ENCODE measurements around the gene ERI3.
A peak's percentile ranks its signal among the peaks of the same experiment; 100 is the strongest.

The ERI3 gene, protein sequence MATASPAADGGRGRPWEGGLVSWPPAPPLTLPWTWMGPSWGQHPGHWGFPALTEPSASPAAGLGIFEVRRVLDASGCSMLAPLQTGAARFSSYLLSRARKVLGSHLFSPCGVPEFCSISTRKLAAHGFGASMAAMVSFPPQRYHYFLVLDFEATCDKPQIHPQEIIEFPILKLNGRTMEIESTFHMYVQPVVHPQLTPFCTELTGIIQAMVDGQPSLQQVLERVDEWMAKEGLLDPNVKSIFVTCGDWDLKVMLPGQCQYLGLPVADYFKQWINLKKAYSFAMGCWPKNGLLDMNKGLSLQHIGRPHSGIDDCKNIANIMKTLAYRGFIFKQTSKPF

DNA sequence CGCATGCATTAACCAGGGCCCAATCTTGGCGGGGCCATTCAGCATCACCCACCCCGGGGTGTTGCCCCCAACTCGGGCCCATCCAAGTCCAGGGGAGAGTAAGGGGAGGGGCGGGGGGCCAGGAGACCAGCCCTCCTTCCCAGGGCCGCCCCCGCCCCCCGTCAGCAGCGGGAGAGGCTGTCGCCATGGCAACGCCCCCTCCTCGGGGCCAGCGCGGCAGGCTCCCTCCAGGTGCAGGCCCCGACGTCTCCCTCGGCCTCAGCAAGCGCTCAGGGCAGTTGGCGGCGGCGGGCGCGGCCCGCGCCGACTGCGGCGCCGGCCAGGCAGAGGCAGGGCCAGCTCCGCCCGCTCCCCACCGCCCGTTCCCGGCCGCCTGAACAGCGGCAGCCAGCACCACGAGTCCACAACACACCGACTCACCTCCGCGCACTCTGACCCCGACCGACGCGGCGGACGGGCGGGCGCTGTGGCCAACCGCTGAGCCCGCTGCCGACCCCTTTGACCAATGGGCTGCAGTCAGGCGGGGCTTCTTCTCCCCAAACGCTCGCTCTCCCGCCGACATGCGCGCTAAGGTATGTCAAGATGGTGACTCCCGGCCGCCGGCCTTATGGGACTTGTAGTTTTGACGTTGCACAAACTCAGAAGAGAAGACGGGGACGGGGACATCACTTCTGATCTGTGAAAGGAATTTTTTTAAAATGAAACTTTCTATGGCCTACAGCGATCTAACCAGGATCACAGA, at the start of gene ERI3:
ERI3 (minus strand) TSS at position 418 of the 742 bp plus-strand sequence; CDS start at position 187, 231 bp downstream.
- DNase-seq (ENCODE audit: low read depth in 3 of 3): peak; percentile 94 to 96 (median 95)

DNA sequence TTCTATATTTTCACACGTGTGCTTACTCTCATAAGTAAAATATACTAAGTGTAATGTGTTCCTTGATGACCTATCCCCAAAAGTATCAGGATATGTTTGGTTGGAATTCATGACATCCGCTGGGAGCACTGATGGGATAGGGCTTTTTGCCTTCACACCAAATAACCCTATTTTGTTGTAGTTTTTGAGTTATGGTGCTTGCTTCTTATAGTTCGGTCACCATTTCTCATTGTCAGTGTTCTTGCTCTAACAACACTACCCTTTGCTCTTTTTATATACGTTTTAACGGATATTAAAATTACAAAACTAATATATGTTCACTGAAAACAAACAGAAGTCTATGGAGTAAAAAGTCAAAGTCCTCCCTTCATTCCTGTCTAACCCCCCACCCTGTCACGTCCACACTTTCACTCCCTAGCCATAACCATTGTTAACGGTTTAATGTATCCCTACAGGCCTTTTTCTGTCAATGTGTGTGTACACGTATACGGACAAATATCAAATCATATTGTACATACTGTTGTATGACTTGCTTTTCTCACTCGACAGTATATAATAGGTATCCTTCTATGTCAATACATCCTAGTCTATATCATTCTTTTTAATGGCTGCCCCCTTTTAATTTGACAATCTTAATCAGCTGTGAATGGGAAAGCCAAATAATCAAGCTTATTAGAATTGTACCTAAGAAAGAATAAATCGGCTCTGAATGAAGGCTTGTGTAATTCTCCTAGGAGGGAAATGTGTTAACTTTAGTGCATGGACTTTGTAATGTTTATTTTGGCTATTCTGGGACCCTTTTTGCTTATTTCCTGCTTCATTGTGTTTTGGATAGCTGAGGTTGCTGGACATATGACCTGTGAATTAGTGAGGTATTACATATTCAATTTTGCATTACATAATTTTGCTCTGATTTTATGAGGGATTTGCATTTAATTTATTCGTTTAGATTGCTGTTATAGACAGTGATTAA, 46.5 kb upstream of the ERI3 start:
- no peak for DNase-seq (ENCODE audit: low read depth in 3 of 3)

DNA sequence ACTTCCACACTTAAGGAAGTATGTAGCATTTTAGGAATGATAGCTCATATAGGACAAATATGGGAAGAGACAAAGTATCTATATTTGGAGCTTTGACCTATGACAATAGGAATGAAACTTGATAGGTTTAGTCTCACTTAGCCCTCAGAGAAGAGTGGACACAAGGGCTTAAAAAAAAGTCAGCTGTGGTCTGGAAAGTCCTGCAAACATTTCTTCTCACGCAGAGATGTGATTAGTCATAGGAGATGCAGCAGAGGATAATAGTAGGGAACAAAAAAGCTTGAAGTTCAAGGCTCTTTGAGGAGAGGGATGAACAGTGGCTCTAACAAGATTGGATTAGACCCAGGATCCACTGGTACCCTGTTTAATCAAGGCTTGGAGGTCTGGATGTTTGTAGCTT, 35.2 kb upstream of the ERI3 start:
- no peak for DNase-seq (ENCODE audit: low read depth in 3 of 3)

DNA sequence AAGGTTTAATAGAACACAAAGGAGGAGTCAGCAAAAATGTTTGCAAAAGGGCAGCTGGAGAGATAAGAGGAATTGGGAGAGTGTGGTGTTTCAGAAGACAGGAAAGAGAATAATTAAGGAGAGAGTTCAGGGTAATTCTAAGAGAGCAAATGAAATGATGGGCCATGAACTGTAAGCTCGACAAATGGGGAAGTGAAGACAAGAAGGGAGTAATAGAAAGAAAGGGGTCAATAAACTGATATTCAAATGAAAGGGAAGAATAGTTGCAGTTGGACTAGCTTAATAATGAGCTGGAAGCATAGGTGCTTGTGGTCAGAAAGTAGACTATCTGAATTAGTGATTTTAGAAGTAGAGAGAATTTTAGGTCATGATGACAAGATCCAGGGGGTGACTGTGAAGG, 34.4 kb upstream of the ERI3 start:
- no peak for DNase-seq (ENCODE audit: low read depth in 3 of 3)

DNA sequence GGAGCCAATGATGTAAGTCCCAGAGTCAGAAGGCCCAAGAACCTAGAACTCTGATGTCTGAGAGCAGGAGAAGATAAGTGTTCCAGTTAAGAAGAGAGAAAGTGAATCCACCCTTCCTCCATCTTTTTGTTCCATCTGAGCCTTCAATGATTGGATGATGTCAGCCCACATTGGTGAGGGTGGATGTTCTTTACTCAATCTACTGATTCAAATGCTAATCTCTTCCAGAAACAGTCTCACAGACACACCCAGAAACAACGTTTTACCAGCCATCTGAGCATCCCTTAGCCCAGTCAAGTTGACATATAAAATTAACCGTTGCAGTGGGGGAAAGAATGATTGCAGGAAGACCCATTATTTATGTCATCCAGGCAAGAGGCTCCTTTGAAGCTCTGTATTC, 33.5 kb upstream of the ERI3 start:
- no peak for DNase-seq (ENCODE audit: low read depth in 3 of 3)

DNA sequence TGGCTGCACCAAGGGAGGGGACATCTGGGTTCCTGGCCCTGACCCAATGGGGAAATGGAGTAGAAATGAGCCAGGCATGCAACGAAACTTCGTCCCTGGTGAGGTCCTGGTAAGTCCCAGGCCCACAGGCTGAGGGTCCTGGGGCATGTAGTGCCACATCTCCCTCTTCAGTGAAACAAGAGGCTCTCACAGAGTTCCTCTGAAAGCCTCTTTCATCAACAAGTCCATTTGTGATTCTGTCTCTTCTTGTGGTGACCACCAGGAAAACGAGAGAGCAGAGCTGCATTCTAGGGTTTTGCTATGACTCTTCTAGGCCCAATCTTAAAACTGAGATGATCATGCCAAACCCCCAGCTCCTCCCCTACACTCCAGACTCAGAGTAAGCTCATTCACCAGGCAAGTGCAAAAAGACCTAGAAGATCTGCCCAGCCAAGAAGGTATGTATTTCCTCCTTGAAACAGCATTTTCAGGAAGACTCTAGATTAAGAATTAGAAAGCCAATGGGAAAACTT, 25.7 kb upstream of the ERI3 start:
- no peak for DNase-seq (ENCODE audit: low read depth in 3 of 3)

DNA sequence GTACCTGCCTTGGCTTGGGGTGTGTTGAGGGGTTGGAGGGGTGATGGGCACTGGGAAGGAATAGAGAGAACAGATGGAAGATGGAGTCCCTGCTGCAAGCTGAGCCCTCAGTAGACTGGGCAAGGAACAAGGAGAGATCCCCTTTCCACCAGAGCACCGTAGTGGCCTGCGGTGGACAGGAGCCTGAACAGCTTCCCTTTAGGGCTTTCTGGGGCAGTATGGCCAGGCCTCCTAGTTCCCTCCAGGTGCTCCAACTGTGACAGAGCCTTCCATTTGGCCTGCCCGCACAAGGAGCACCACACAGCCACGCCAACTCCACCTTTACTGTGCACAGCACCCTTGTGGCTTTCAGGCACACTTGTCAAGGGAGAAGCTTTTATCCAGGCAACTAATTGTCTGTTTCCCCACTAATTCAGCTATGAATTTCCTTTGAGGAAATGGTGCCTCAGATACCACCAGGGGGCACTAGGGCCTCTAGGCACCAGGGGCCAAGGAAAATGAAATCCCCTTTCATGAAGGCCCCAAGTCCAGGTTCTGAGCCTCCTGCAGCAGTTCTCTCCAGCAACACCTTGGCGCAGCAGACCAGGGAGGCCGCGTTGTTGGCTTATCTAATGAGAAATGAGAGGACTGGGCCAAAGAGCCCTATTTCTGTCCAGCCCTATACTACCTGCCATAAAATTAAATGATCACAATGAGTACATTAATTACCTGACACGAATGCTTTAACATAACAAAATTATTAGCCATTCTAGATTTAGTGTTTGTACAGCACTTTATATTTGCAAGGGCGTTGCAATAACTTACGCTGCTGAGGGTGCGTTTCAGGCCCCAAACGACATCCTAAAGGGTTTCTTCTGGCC, 23.1 kb upstream of the ERI3 start:
- DNase-seq (ENCODE audit: low read depth in 3 of 3): peak in 2 of 3 experiments; percentile 14 to 30

DNA sequence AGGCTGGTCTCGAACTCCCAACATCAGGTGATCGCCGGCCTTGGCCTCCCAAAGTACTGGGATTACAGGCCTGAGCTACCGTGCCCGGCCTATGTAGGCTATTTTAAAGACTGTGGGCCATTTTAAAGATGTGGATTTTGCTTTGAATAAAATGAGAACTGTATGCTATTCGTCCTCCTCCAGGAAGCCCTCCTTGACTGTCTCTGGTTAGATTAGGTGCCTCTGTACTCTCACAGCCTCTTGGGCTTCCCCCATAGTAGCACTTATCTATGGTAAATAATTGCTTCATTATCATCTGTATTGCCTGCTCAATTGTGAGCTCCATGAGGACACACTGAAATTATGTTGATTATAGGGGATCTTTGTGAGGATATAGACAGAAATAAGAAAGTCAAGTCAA, 20.5 kb upstream of the ERI3 start:
- DNase-seq (ENCODE audit: low read depth in 3 of 3): no peak

DNA sequence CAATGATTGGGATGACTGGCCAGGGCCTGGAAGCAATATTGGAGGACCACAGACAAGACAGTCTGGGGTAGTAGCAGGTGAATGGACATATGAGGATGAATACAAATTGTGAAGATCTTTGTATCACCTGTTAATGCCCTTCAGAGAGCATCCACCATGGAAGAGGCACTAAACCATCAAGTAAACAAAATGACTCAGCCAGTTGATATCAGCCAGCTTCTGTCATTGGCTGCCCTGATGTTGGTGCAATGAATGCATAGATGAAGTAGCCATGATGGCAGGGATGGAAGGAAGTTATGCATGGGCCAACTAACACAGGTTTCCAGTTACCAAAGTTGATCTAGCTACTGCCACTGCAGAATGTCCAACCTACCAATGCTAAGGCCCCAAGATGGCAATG, 16.1 kb upstream of the ERI3 start:
- DNase-seq (ENCODE audit: low read depth in 3 of 3): no peak

DNA sequence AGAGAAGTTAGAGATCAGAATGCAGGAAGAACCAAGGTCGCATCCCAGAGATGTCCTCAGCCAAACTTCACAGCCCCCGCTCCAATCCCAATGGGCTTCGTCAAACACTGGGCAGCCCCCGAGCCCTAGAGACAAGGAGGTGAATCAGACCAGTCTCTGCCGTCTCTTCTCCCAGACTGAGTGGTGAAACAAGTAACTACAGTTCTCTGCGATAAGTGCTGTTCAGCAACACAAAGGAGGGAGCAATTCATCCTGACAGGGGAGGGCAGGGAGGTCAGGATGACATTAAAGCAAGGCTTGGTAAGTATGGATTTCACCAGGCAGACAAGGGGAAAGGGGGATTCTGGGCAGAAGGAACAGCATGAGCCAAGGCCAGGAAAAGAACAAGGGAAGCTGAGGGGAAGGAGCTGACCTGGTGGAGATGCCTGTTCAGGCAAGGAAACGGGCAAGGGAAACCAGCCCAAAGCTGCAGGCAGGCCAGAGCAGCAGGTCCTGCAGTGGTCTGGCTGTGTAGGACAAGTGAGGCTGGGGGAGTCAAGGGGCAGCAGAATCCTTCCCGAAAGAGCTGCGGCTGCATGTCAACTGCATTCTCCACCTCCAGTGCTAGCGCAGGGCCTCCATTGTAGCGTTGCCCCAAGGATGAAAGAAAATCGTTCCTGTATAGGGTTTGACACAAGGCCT, 13.6 kb upstream of the ERI3 start:
- no peak for DNase-seq (ENCODE audit: low read depth in 3 of 3)

DNA sequence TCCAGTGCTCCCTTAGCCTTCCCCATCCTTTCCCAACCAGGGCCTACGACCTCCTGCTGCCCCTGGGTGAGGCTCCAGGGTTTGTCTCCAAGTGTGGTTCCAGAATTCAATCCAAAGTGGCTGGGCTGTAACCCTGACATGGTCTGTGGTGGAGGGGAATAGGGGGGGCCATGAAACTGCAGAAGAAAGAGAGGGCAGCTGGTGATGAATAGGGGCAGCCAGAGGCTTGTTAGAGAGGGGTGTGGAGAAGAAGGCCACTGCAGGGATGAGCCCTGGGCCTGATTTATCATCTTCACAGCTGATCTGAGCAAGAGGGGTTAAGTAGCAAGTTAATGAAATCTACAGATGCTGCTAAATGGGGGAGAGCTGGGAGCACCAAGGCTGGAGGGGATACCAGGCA, 12.9 kb upstream of the ERI3 start:
- DNase-seq (ENCODE audit: low read depth in 3 of 3): no peak

DNA sequence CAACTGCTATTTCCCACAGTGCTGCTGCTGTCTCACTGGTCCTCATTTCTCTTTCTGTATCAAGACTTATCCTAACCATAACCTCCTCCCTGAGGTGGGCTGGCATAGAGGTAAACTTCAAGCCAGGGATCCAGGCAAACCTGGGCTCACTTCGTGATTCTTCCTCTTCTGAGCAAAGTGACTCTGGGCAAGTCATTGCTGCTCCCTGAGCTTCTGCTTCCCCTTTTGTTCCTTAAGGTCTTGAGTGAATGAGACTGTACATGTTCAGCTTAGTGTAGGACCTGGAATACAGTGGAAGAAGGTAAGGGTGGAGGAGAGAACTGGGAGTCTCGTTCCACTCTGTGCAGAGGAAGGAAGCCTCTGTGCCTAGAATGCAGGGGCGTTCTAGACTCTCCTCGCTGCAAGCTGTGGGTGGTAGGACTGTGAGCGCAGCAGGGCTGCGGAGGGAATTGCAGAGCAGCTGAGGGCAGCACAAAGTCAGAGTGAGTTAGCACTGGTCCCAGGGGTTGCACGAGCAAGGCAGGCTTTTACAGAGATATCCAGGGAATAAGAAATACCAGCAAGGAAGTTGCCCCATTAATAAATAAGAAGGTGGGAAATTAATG, 11.4 kb upstream of the ERI3 start:
- DNase-seq (ENCODE audit: low read depth in 3 of 3): no peak

DNA sequence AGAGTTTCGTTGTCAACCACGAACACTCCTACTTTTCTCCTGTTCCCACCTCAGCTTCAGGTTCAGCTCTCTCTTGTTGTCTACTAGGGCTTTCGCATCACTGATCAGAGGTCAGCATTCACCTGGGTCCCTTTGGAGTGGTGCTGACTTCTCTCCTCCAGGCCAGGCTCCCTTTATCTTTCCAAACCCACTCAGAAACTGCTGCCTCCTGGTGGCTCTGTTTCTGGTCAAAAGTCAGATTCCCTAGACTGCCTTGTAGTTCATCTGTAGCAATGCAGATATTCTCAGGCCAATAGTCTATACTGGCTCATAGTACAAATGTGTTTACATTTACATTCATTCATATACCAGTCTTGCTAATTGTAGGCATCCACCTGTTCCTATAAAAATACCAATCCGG, 6.4 kb upstream of the ERI3 start:
- DNase-seq (ENCODE audit: low read depth in 3 of 3): no peak

DNA sequence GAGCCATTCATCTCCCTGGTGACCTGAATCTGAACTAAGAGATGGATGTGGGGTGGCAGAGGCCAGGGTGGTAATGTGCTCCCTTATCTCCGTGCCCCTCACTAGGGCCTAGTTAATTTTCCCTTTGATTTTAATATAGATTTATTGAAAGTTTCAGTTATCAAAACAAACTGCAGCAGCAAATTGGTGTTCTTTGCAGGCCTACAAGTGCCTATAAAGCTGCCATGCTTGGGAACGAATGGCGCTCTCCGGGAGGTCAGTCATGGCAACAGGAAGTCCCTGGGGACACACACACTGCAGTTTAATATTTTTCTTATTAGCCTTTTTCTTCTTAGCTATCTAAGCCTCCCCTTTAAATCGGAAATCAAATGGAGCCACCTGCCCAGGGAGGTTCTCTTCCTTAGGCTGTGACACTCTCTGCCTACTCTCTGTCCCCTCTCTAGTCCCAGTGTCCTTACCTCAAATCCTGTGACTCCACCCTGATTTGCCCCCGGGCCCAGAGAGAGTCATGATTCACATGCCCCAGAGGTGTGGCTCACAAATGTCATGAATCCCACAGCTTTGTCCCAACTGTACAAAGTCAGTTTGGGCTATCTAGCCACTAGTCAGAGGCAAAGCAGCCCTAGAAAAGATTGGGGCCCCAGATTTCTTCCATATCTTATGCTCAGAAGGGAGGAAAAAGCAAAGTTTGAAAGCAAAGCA, 4.3 kb upstream of the ERI3 start:
- DNase-seq (ENCODE audit: low read depth in 3 of 3): no peak

DNA sequence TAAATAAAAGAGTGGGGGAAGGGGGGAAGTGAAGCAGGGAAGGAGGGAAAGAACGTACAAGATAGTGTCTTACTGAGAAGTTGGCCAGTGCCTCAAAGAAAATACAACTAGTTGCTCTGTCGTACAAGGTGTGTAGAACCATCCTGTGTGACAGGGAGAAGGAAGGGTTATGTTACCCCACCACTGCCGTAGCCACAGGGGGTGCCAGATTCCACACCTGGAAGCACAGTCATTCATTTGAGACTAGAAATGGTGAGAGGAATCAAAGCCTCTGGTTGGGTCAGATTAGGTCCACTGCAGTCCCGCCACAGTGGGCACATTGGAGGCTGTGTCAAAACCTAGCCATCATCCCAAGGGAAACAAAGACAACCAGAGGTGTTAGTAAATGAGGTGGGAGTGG, 2.7 kb upstream of the ERI3 start:
- no peak for DNase-seq (ENCODE audit: low read depth in 3 of 3)

DNA sequence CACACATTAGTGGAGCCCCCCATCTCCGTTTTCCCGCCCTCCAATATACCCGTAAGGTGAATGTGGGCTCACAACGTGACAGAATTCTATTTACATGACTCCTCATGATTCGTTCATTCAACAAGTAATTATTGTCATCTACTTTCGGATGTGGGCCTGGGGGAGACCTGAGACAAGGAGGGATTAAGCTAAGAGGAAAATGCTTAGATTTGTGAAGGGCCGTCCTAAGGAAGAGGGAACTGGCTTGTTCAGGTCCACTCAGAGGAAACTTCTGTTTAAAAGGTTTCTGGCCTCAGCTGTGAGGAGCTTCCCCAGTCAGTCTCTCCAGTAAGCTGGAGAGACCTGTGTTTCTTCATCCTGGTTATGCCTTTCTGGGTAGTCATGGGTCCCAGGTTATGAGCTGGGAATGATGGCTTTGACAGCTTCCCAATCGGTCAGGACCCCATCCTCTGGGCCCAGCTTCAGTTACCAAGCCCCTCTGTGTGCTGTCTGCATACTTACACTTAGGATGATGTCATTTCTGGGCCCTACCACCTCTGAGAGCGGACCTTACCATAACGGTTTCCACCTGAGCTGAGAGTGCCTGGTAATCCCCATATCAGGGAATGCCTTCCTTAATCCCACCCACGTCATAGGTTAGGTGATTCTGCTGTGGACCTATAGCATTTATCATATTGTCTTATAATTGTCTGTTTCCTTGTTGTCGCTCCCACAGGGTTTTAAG, 687 bp upstream of the ERI3 start:
- no peak for DNase-seq (ENCODE audit: low read depth in 3 of 3)

DNA sequence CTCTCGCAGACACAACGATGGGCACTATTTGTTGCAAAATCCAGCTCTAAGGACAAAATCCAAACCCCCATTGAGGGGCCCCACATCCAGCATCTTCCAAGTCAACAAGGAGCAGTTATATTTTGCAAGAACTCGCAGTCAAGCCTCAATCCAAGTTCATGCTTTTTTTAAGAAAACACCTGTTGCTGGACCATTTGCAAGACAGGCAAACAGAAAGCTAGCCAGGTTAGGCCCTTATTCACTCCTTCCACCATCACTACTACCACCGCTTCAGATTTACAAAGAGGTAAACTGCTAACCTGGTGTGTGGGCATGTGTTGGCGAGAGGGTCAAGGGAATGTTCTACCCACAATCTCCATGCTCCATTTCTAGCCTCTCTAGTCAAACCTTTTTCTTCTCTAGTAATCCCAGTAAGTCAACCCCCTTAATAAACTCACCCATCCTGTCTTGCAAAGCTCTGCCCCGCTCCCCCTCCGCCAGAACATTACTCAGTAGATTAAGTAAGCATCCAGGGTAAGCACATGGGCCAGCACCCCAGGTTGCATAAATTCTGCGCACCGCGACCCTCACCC, 703 bp downstream of the ERI3 start:
- DNase-seq (ENCODE audit: low read depth in 3 of 3): no peak

DNA sequence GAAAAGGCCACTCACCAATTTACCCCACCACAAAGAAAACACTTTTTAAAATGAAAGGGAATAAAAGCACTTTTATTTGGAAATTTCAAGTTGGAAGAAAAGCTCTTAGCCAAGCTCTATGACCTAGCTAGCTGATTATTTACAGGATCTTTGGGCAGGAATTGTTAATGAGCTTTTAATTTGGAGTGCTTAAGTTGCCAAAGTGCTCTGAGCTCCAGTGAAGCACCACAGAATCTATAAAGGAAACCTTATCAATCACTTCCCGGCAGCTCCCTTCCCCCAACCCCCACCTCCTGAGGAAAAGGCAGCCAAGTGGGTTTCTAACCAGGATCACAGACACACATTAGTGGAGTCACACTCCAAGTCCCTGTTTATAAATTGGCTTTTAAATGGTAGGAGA, 1.5 kb downstream of the ERI3 start:
- no peak for DNase-seq (ENCODE audit: low read depth in 3 of 3)
